ENCODE results near the gene BMP10.

The BMP10 gene

GRCh38 chr2:68817306-68817705 lies 53.9 kb downstream of the BMP10 start:
- no peak for DNase-seq (ENCODE audit: low read depth, low spot score)

Measured in brain pericyte (primary cell).